GM12892 (cell line): ENCODE measurements around the gene CYTH2.

Source experiments
- POLR2A ChIP-seq: IDR thresholded peaks from 2 replicates; pipeline ENCODE4 v1.6.1; 2011; ENCODE audit warnings: low read depth, low read length, control low read depth
- TAF1 ChIP-seq: IDR thresholded peaks from 2 replicates; pipeline ENCODE4 v1.6.1; 2011; ENCODE audit warnings: low read depth, mild to moderate bottlenecking, control low read depth, low read length, borderline replicate concordance

DNA sequence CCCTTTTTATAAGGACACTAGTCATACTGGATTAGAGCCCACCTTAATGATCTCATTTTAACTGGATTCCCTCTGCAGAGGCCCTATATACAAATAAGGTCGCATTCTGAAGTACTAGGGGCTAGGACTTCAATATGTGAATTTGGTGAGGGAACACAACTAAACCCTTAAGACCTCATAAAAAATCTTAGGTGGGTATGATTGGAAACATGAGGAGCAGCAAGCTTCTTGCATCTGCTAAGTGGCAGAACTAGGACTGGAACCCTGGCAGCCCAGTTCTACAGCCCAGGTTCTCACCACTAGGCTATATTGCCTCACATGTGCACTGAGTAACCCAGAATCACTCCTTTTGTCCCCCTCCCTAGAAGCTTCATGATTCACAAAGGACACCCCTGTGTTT, 40.5 kb upstream of the CYTH2 start:
- TF ChIP-seq POLR2A (no peak), TAF1 (no peak)
